ENCODE measurements around the gene OR51Q1.

The OR51Q1 gene, protein sequence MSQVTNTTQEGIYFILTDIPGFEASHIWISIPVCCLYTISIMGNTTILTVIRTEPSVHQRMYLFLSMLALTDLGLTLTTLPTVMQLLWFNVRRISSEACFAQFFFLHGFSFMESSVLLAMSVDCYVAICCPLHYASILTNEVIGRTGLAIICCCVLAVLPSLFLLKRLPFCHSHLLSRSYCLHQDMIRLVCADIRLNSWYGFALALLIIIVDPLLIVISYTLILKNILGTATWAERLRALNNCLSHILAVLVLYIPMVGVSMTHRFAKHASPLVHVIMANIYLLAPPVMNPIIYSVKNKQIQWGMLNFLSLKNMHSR

DNA sequence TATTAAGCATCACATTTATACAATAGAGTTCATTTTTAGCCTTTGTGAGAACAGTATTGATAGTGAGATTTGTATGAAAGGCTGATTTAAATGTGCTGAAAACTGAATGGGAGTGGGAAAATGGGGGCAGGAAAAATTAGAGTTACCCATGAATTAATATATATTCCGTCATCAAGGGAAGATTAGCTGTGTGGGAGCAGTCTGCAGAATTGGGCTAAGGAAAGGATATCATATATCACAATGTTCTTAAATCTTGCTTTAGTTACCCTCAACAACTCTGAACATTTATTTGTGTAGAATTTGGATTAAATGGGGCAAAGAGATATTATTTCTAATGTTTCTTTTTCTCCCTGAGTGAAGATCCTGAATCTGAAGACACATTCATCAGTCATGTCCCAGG is at the start of gene OR51Q1:
TSS of gene OR51Q1 (plus strand) at position 301 of the 400 bp plus-strand sequence. CDS start at position 391, 90 bp downstream.
- no peak for DNase-seq

DNA sequence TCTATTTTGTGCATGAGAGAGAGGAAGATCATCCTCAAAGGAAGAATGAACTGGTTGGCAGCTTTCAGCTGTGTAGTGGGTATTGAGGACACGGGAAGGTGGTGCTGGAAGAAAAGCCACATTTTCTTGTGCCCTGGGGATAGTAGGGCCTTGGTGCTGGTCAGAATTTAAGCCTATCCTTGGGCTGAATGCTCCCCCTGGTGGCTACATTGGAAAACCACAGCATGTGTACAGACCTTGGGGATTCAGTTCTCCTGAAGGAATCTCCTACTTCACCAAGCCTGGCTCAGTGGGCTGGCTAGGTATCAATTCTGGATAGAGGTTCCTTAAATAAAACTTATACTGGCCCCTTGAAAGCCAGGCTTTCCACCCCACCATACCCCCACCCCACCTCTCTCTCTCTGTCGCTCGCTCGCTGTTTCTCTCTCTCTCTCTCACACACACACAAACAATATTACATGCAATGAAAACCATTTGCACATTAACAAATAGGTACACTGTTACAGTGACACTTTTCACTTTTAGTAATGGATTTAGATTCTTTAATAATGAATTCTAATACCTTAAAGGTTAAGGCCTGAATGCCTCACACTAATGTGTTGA is 41.1 kb upstream of the OR51Q1 start:
- DNase-seq, result peak in 27 of 58 donors; percentile 0 to 34 (median 9)

DNA sequence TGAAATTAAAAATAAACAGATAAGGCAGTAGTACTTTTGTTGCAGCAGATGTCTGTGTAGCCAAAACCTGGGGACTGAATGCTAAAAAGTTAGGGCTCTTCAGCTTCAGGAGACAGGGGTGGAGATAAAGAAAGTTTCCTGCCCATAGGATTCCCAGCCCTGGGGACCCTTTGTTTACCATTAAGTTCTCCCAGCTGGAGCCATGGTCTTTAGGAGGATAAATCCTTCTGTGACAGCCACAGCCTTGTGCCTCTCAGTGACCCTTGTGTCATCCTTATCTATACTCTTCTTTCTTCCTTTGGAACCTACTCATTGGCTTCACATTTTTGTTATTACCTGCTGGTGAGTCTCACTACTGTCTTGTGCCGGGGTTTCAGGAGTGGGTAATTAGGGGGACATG is 38.3 kb upstream of the OR51Q1 start, which contains the start of gene OR51M1:
TSS of gene OR51M1 (plus strand) at position 237 of the 400 bp plus-strand sequence. CDS start 5,587 bp downstream, outside the sequence.
- no peak for DNase-seq

DNA sequence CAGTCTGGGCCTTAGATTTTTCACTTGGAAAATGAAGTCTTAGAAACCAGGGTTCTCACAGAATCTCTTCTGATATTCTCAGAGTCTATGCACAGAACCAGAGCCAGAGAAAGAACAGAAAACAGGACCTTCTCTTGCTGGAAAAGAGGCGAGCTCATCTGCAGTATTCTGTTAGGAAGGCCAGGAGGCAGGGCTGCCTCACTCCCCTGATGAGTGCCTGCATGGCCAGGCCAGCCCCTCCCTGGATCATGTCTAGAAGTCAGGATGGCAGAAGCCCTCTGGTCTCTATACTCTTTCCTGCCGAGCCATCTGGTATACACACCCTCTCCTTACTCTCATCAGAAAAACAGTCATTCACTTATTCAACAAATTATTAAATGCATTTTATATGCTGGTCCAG is 37.6 kb upstream of the OR51Q1 start:
- no peak for DNase-seq

DNA sequence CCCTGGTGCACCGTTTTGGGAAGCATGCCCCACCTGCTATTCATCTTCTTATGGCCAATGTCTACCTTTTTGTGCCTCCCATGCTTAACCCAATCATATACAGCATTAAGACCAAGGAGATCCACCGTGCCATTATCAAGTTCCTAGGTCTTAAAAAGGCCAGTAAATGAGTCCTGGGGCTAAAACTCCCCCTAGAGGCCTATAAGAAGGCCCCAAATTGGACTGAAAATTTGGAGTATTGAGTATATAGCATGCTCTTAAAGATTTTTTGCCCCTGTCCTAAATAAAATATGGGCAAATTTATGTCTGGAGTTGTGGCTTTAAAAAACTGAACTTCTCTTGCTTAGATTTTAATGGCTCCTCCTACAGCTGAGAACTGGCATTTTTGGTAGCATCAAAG is 31.7 kb upstream of the OR51Q1 start:
- no peak for DNase-seq

DNA sequence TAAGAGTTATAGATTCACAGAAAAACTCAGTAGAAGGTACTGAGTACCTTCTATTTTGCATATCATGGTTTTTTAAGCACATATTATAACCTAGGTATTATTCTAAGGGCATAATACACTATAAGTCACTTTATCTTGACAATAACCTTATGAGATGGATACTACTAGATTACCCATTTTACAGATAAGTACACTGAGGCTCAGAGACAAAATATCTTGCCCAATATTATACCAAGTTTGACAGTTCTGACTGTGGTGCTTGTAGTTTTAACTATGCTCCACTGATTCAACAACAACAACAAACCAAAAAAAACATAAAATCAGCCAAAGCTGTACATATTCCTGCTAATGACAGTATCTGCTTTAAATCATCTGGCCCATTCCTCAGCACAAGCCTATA is 27.8 kb upstream of the OR51Q1 start:
- DNase-seq, result no peak

DNA sequence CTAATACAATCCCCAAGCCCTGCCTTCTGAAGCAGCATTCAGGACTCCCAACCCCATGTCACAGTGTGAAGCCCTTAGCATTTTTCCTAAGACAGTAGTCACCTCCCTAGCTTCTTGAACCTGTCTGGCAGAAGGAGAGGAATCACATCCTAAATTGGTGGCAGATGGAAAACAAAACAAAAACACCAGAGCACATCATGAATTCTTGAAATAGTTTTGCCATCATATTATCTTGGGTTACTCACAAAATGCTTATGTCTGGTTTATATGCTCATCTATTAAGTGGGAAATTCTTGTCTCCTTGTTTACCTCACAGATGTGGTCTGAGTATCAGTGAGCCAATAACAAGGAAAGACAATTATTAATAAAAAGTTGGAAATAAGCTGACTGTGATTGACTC is 23.0 kb upstream of the OR51Q1 start:
- DNase-seq, result no peak

DNA sequence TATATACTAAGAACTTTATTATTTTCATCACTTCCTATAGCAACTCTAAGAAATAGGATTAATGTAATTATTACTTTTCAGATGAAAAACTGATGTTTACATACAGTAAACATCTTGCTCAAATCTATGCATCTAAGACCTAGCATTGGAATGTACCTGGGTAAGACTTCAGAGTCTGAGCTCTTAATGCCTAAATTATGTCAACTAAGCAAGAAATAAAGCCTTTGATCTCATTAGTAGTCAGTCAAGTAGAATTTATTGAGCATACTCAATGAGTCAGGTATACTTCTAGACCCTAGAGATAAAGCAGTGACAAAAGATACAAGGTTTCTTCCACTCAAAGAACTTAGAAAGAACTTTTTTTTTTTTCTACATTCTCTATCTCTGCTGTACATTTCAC is 16.7 kb upstream of the OR51Q1 start:
- no peak for DNase-seq

DNA sequence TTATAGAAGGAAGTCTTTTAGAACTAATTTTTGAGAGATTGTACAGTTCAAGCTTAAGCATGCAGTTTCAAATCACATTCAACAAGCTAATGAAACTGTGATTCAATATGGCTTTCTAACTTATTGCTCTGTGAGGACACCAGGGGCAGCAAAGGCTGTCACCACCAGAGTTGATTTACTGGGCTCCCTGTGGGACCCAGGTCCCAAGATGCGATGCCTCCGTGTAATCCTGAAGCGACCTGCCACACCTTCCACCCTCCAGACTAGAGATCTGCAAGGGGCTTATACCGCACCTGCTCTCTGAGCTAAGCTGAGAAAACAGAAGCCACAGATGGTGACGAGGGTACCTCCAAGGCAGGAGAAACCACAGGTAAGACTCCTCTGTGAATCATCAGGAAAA is 918 bp upstream of the OR51Q1 start:
- DNase-seq, result no peak

DNA sequence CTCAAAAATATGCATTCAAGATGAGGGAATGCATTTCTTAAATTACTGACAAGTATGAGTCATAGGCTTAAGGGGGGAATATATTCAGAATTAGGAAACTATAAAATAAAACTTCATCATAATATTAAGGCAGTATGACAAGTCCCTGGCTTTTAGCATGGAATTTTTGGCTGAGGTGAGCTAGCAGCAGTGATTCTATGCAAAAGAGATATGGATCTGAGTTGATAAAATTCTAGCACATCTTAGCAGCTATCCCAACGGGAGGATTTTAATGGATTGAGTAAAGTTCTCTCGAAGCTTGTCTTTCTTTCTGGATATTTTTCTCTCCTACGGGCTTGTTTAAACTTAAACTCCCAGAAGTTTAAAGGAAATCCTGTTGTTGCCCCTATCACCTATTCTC is 1.2 kb downstream of the OR51Q1 start:
- no peak for DNase-seq

DNA sequence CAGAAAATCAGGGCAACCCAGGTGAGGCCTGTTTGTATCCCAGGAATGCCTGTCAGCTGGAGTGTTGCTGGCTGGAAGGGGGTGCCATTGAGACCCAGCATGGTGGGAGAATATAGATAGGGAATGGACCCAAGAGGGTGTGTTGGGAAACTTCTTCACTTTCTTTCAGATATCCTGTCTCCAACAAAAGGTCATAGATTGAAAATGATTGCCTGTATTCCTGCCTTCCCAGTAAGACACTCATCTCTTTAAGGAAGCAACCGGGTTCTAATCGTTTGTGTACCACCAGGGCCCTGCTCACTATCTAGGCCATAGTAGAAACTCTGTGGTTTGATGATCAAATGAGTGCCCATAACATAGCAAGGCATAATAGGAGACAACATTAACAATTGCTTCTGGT is 19.5 kb downstream of the OR51Q1 start, which contains the start of gene OR51I1:
TSS of gene OR51I1 (minus strand) at position 101 of the 400 bp plus-strand sequence. CDS start at position 101, 0 bp downstream.
- no peak for DNase-seq

DNA sequence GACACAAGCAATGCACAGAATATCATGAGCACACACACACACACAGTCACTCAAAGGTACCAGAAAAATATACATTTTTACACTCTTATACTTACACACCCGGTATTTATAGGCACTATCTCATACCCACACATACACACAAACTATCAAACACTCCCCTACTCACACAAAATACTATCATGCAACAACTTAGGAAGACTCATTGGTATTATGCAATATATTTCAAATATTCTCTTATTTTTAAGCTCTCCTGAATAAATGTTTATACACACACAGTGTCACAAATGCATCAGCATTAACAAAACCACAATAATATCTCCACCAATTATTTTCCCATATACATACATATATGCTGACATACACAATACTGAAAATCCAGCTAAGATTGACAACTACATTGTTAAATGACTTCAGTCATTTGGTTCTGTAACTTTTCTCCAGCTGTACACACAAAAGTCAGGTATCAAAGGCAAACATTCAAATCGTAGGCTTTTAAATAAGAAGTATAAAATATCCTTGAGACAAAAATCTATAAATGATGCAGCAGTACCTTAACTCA is 22.0 kb downstream of the OR51Q1 start:
- no peak for DNase-seq

DNA sequence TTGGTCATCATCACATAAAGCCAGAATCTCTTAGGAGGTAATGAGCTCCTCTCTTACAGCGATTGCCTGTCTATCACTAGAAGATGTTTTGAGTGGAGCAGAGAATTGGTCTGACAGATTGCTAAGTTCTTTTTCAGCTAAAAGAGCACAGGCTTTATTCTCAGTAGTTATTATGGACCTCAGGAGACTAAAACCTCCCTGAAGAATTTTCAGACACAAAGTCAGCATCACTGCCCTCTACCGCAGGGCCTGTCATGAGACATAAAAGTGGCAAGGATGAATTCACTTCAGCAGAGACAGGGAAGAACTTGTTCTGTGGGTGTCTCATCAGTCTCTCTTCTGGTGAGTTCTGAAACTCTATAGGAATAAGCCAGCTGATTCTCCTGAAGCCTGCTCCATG is 27.1 kb downstream of the OR51Q1 start, which contains the start of gene OR51I2:
TSS of gene OR51I2 (plus strand) at position 301 of the 400 bp plus-strand sequence. CDS start 4,166 bp downstream, outside the sequence.
- DNase-seq, result no peak

DNA sequence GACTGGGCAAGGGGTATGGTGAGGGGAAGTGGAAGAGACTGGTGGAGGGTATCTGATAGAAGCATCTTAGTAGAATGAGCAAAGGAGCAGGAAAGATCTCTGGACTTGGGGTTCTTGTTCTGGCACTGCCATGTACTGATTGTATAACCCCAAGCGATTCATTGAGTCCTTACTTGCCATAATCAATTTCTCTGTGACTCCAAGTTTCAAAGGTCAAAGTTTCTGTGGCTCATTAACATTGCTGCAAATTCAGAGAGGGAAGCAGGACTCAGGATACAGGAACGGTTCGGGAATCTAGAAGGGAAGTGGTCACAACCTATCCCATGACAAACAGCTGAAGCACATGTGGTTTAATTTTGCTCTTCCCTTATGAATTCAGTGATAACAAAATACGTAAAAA is 27.5 kb downstream of the OR51Q1 start:
- DNase-seq, result no peak

DNA sequence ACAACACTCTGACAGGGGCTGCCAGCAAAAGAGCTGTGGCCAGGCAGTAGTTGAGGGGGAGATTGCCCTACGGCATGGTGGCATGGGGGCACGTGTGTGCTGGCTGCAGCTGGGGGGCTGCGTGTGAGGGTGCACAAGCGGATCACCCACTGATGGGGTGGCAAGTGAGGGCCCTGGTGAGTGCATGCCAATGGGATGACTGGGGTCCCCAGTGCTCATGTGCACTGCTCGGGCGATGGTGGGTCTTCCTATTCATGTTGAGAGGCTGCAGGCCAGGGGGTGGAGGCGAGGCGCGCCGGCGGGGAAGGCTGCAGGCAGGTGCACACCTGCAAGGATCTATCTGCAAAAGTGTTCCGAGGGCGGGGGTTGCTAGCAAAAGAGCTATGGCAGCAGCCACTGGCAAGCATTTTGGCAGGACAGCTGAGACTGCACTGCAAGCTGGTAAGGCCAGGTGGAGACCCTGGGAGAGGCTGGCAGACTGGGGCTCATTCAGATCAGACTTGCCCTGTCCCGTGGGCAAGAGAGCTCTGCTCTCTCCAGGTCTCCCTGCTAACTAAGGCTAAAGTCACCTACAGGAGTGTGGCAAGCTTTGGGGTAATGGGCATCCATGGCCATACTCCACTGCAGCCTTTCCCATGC is 39.2 kb downstream of the OR51Q1 start:
- no peak for DNase-seq

DNA sequence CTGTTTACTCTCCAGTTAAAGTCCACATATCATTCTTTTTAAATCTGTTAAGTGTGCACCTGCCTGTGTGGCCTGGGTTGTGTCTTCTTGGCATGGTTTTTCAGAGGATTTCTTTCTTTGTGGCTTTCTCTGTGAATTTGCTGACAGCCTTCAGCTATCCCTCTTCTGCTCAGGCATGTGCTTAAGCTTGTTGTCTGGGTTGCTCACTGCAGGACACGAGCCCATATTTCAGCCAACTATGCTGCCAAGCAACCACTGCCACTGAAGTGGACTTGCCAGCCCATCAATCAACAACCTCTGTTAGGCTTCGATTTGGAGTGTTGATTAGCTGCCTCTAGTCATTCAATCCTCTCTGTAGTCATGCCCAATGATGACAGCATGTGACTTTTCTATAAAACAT is 45.6 kb downstream of the OR51Q1 start:
- DNase-seq, result no peak
